ENCODE data around the gene DNASE1L1.

DNASE1L1 gene

GRCh38 chrX:154440623-154441357, 31.7 kb upstream of the DNASE1L1 start:
- TF ChIP-seq POLR2AphosphoS5 (IDR thresholded peaks at IDR 0.05; ENCODE audit: low read depth, low read length) (no peak), SIN3A (IDR thresholded peaks at IDR 0.05; ENCODE audit: borderline replicate concordance, insufficient read depth, low read length) (no peak), REST (IDR thresholded peaks at IDR 0.05; ENCODE audit: insufficient read depth in 1 of 2, low read depth in 2 of 2, low read length in 2 of 2) (no peak), TAF1 (IDR thresholded peaks at IDR 0.05; ENCODE audit: borderline replicate concordance, insufficient read depth, low read length) (no peak), FOXP2 (optimal IDR thresholded peaks at IDR 0.05; ENCODE audit: borderline replicate concordance, extremely low read depth, extremely low read length, insufficient read depth) (no peak)

GRCh38 chrX:154439841-154440240, 30.8 kb upstream of the DNASE1L1 start:
- TF ChIP-seq SIN3A (IDR thresholded peaks at IDR 0.05; ENCODE audit: borderline replicate concordance, insufficient read depth, low read length): no peak
- TF ChIP-seq REST (IDR thresholded peaks at IDR 0.05; ENCODE audit: insufficient read depth in 1 of 2, low read depth in 2 of 2, low read length in 2 of 2): no peak
- no peak for TF ChIP-seq TAF1 (IDR thresholded peaks at IDR 0.05; ENCODE audit: borderline replicate concordance, insufficient read depth, low read length)
- TF ChIP-seq FOXP2 (optimal IDR thresholded peaks at IDR 0.05; ENCODE audit: borderline replicate concordance, extremely low read depth, extremely low read length, insufficient read depth): no peak
- TF ChIP-seq POLR2AphosphoS5 (IDR thresholded peaks at IDR 0.05; ENCODE audit: low read depth, low read length): no peak

GRCh38 chrX:154437971-154438893, 29.2 kb upstream of the DNASE1L1 start:
- TF ChIP-seq REST (IDR thresholded peaks at IDR 0.05; ENCODE audit: insufficient read depth in 1 of 2, low read depth in 2 of 2, low read length in 2 of 2) (no peak), FOXP2 (optimal IDR thresholded peaks at IDR 0.05; ENCODE audit: borderline replicate concordance, extremely low read depth, extremely low read length, insufficient read depth) (no peak), SIN3A (IDR thresholded peaks at IDR 0.05; ENCODE audit: borderline replicate concordance, insufficient read depth, low read length) (no peak), POLR2AphosphoS5 (IDR thresholded peaks at IDR 0.05; ENCODE audit: low read depth, low read length) (no peak), TAF1 (IDR thresholded peaks at IDR 0.05; ENCODE audit: borderline replicate concordance, insufficient read depth, low read length) (no peak)

GRCh38 chrX:154436983-154437752, 28.1 kb upstream of the DNASE1L1 start, which contains the start of gene GDI1:
Gene GDI1, plus strand, starts transcription at chrX:154437154. Its CDS starts 101 bp downstream, at chrX:154437255.
- TF ChIP-seq POLR2AphosphoS5 (IDR thresholded peaks at IDR 0.05; ENCODE audit: low read depth, low read length) (no peak; the same call in 1 of the 2 replicates), TAF1 (IDR thresholded peaks at IDR 0.05; ENCODE audit: borderline replicate concordance, insufficient read depth, low read length) (peak; percentile 61; the same call in 1 of the 2 replicates)

All from PFSK-1 (cell line).